ENCODE results near the gene FAM117A.

DNA sequence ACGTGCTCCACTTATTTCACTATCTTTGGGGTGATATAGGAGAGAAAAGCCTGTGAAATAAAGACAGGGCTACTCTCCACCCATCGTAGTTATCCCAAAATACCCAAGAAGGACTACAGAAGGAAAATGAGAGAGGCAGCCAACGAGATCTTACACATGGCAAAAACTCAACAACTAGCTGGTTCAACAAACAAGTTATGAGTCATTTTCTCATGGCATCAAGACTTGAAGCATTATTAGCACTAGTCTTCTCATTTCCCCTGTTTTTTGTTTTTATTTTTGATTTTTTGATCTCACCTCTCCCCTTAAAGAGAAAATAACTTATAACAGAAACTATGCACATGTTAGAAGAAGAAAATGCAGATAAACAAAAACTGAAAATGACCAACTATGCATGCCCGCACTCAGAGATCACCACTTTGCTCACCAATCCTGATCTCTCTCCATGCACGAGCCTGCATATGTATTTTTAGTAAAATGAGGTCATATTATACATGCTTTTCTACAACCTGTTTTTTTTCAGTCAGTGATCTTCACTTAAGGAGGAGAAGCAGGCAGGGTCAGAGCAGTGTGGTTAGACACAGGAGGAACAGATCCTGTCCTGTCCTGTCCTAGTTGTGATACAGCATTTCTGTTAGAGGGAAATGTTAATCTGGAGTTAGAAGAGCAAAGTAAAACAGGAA is 22.8 kb downstream of the FAM117A start:
- TF ChIP-seq, protein P1, sequence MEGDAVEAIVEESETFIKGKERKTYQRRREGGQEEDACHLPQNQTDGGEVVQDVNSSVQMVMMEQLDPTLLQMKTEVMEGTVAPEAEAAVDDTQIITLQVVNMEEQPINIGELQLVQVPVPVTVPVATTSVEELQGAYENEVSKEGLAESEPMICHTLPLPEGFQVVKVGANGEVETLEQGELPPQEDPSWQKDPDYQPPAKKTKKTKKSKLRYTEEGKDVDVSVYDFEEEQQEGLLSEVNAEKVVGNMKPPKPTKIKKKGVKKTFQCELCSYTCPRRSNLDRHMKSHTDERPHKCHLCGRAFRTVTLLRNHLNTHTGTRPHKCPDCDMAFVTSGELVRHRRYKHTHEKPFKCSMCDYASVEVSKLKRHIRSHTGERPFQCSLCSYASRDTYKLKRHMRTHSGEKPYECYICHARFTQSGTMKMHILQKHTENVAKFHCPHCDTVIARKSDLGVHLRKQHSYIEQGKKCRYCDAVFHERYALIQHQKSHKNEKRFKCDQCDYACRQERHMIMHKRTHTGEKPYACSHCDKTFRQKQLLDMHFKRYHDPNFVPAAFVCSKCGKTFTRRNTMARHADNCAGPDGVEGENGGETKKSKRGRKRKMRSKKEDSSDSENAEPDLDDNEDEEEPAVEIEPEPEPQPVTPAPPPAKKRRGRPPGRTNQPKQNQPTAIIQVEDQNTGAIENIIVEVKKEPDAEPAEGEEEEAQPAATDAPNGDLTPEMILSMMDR (IDR thresholded peaks at IDR 0.05) = no peak
- TF ChIP-seq, protein P2, sequence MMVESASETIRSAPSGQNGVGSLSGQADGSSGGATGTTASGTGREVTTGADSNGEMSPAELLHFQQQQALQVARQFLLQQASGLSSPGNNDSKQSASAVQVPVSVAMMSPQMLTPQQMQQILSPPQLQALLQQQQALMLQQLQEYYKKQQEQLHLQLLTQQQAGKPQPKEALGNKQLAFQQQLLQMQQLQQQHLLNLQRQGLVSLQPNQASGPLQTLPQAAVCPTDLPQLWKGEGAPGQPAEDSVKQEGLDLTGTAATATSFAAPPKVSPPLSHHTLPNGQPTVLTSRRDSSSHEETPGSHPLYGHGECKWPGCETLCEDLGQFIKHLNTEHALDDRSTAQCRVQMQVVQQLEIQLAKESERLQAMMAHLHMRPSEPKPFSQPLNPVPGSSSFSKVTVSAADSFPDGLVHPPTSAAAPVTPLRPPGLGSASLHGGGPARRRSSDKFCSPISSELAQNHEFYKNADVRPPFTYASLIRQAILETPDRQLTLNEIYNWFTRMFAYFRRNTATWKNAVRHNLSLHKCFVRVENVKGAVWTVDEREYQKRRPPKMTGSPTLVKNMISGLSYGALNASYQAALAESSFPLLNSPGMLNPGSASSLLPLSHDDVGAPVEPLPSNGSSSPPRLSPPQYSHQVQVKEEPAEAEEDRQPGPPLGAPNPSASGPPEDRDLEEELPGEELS (CRISPR knock-in tag; IDR thresholded peaks at IDR 0.05) = no peak
- TF ChIP-seq, protein P3, sequence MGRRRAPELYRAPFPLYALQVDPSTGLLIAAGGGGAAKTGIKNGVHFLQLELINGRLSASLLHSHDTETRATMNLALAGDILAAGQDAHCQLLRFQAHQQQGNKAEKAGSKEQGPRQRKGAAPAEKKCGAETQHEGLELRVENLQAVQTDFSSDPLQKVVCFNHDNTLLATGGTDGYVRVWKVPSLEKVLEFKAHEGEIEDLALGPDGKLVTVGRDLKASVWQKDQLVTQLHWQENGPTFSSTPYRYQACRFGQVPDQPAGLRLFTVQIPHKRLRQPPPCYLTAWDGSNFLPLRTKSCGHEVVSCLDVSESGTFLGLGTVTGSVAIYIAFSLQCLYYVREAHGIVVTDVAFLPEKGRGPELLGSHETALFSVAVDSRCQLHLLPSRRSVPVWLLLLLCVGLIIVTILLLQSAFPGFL (CRISPR knock-in tag; IDR thresholded peaks at IDR 0.05; ENCODE audit: borderline replicate concordance) = no peak
- TF ChIP-seq ETV6 (CRISPR knock-in tag; IDR thresholded peaks at IDR 0.05) = no peak
- TF ChIP-seq TEAD4 (CRISPR knock-in tag; IDR thresholded peaks at IDR 0.05) = no peak
- no peak for TF ChIP-seq JUN (CRISPR knock-in tag; IDR thresholded peaks at IDR 0.05)
- TF ChIP-seq HMGA2 (CRISPR knock-in tag; IDR thresholded peaks at IDR 0.05) = no peak
- TF ChIP-seq, protein P4, sequence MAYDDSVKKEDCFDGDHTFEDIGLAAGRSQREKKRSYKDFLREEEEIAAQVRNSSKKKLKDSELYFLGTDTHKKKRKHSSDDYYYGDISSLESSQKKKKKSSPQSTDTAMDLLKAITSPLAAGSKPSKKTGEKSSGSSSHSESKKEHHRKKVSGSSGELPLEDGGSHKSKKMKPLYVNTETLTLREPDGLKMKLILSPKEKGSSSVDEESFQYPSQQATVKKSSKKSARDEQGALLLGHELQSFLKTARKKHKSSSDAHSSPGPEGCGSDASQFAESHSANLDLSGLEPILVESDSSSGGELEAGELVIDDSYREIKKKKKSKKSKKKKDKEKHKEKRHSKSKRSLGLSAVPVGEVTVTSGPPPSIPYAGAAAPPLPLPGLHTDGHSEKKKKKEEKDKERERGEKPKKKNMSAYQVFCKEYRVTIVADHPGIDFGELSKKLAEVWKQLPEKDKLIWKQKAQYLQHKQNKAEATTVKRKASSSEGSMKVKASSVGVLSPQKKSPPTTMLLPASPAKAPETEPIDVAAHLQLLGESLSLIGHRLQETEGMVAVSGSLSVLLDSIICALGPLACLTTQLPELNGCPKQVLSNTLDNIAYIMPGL (CRISPR knock-in tag; IDR thresholded peaks at IDR 0.05) = no peak
